Sigmoid colon (tissue), 7 donors: ENCODE data around the gene IL4I1. TPM values are rescaled to one million over a fixed set of nuclear protein-coding genes. Genes with fewer than 3 reads are reported as not detected.
A peak's percentile ranks its signal among the peaks of the same experiment; 100 is the strongest.

ENCODE experiments used
- DNase-seq: peaks from one replicate; pipeline ENCODE4 v3.0.0-alpha.2; 2019
- H3K27ac ChIP-seq, 4 donors: fragments of 200-600 bp; sonication (generic); one replicate each; pipeline ENCODE4 v1.5.1; 2016 to 2019; ENCODE audit warnings: mild to moderate bottlenecking in 1 of 4
- H3K27me3 ChIP-seq, 3 donors: fragments of 200-600 bp; sonication (generic); one replicate each; pipeline ENCODE4 v1.5.1; 2019; ENCODE audit warnings: mild to moderate bottlenecking in 1 of 3
- H3K36me3 ChIP-seq, 4 donors: fragments of 200-600 bp; sonication (generic); one replicate each; pipeline ENCODE4 v1.5.1; 2016 to 2019
- H3K4me1 ChIP-seq, 4 donors: fragments of 200-600 bp; sonication (generic); one replicate each; pipeline ENCODE4 v1.5.1; 2017 to 2019
- H3K4me3 ChIP-seq, 4 donors: fragments of 200-600 bp; sonication (generic); one replicate each; pipeline ENCODE4 v1.5.1; 2017 to 2019; ENCODE audit warnings: mild to moderate bottlenecking in 2 of 4, moderate library complexity in 1 of 4
- H3K9me3 ChIP-seq, 4 donors: fragments of 200-600 bp in 3 of 4; sonication (generic) in 3 of 4; one replicate each; pipeline versions ENCODE4 v1.5.1 to v1.6.1; 2013 to 2019
- EP300 ChIP-seq, 4 donors: sonication (generic); formaldehyde crosslinking; IDR thresholded peaks; one replicate each; pipeline ENCODE4 v1.6.1; 2017; ENCODE audit warnings: antibody characterized with exemption in 4 of 4
- POLR2A ChIP-seq, 2 donors: fragments of 450-650 bp; IDR thresholded peaks; one replicate each; pipeline ENCODE4 v1.6.1; 2016; ENCODE audit warnings: antibody characterized with exemption in 2 of 2, mild to moderate bottlenecking in 2 of 2, moderate library complexity in 2 of 2
- POLR2AphosphoS5 ChIP-seq, 4 donors: sonication (generic); formaldehyde crosslinking; IDR thresholded peaks; one replicate each; pipeline ENCODE4 v1.6.1; 2017; ENCODE audit warnings: antibody characterized with exemption in 4 of 4
- WGBS, 2 donors: extraction: QIAGEN DNeasy Blood & Tissue Kit; methylation state at CpG; one replicate each; pipeline ENCODE4 v1.1.7; 2013; 5-methylcytosine and 5-hydroxymethylcytosine counted together
- intact Hi-C: fragments of 100-400 bp; cut with DNase I; formaldehyde crosslinking; loops from one replicate; pipeline ENCODE4 v1.15.1; 2023
- polyA plus RNA-seq, 3 donors: library from polyadenylated mRNA; stranded (reverse); fragments of 200-250 nt; gene quantifications; one replicate each; pipeline ENCODE4 v1.2.3, GENCODE V29; 2013
- total RNA-seq, 4 donors: library from RNA; depleted of rRNA; stranded (reverse); fragments of >200 nt; gene quantifications; one replicate each; pipeline ENCODE4 v1.1.0, GENCODE V29; 2016
- TF ChIP-seq, protein P1 (sequence below), 4 experiments: fragments of 450-650 bp in 3 of 4; fragments of 200-600 bp in 1 of 4; IDR thresholded peaks; one replicate each; pipeline ENCODE4 v1.5.1; 2016 to 2019; ENCODE audit warnings: antibody characterized with exemption in 4 of 4, mild to moderate bottlenecking in 3 of 4, moderate library complexity in 2 of 4
- donor health status: healthy with polysubstance abuse.
- donor health status: Bipolar disorder and iron deficiency.
- donor health status: healthy.

The IL4I1 gene
- total and polyA plus RNA-seq, 7 donors, result 0.28 to 6.8 (median 0.66) TPM

DNA sequence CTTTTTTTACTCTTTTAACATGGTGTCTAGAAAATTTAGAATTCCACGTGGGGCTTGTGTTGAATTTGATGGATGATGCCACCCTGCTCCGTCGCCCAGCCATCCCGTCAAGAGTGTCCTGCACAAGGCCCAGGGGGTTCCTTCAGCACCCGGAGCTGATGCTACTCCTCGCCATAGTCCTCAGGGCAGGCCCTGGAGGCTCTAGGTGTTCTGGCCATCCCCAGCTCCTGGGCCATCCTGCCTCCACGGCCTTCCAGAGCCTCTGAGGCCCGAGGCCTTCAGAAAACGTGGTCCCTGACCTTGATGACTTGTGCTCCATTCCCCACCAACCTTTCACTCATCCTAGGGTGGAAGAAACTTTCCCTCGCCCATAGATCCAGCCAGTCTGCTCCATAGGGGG lies 22.9 kb downstream of the IL4I1 start:
- Histone ChIP-seq H3K9me3 (no peaks in the 10 kb centered on the region), H3K27ac (no peak overlapping the region), H3K27me3 (no peaks in the 10 kb centered on the region), H3K4me1 (peaks cover 0 to 43% (median 40%) of the 10 kb centered on the region in 4 donors), H3K4me3 (no peak overlapping the region), H3K36me3 (peaks cover 0 to 27% (median 5%) of the 10 kb centered on the region in 4 donors)
- WGBS, 2 donors, result 92 to 94% methylated on average over 10 of the region's 10 CpGs
- intact Hi-C loops, result no loop called here
- DNase-seq, result no peak
- TF ChIP-seq POLR2A (IDR thresholded peaks at IDR 0.05), result no peak
- TF ChIP-seq POLR2AphosphoS5 (IDR thresholded peaks at IDR 0.05), result no peak
- no peak for TF ChIP-seq EP300 (IDR thresholded peaks at IDR 0.05)
- TF ChIP-seq, protein P1, sequence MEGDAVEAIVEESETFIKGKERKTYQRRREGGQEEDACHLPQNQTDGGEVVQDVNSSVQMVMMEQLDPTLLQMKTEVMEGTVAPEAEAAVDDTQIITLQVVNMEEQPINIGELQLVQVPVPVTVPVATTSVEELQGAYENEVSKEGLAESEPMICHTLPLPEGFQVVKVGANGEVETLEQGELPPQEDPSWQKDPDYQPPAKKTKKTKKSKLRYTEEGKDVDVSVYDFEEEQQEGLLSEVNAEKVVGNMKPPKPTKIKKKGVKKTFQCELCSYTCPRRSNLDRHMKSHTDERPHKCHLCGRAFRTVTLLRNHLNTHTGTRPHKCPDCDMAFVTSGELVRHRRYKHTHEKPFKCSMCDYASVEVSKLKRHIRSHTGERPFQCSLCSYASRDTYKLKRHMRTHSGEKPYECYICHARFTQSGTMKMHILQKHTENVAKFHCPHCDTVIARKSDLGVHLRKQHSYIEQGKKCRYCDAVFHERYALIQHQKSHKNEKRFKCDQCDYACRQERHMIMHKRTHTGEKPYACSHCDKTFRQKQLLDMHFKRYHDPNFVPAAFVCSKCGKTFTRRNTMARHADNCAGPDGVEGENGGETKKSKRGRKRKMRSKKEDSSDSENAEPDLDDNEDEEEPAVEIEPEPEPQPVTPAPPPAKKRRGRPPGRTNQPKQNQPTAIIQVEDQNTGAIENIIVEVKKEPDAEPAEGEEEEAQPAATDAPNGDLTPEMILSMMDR (IDR thresholded peaks at IDR 0.05), result no peak

DNA sequence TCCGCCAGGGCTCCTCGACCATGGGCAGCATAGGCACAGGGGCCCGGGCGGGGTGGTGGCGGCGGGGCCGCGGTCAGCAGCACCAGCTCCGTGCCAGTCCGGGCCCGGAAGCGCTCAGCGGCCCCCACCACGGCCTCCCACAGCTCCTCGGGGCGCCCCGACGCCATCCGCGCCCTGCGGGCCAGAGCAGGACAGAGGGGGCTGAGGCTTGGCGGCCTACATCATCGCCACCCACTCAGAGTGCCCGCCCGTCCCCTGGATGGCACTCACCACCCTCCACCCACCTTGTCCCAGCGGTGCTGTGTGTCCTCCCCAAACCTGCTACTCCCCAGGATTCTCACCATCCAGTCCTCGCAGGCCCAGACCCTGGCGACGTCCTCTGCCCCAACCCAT lies 23.6 kb downstream of the IL4I1 start:
- H3K4me1 ChIP-seq, result peaks cover 0 to 44% (median 40%) of the 10 kb centered on the region in 4 donors
- DNase-seq, result no peak
- no peaks in the 10 kb centered on the region for H3K9me3 ChIP-seq
- TF ChIP-seq, protein P1 (IDR thresholded peaks at IDR 0.05), result no peak
- TF ChIP-seq POLR2AphosphoS5 (IDR thresholded peaks at IDR 0.05), result no peak
- H3K27ac ChIP-seq, result no peak overlapping the region
- no peak overlapping the region for H3K4me3 ChIP-seq
- no peaks in the 10 kb centered on the region for H3K27me3 ChIP-seq
- intact Hi-C loops, result no loop called here
- peaks cover 0 to 24% (median 5%) of the 10 kb centered on the region in 4 donors for H3K36me3 ChIP-seq
- 93 to 95% methylated on average over 29 of the region's 29 CpGs for WGBS, 2 donors

DNA sequence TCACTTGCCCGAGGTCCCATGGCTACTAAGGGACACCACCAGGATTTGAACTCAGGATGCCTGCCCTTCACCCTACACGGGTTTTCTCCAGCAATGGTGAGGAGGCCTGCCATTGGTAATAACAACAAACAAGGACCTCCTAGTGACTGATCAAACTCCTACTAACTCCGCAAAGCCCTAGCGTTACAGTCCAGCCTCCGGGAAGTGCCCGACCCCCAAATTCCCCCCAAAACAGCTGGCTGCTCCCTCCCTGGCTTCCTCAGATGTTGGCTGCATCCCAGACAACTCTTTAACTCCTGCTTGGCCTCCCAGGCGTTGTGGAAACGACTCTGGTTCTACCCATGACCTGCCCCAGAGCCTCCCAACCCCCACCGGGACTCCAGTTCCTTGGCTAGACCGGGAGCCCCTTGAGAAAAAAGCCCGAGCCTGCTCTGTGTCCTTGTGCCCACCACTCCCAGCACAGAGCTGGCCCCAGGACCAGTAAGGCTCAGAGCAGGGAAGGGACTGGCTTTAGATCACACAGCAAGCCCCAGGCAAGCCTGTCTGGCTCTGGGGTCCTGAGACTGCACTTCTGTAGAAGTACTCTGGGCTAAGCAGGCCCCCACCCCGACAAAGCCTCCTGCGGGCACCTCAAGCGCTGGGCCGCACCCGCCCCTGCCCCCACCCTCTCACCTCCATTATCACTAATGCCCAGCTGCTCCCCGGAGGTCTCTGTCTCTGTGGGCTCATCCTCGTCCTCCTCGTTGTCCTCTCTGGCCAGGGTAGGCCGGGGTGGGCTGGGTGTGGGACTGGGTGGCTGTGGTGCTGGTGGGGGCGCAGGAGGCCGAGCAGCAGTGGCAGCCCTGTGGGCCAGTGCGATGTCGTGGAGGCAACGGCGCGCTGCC lies 24.2 kb downstream of the IL4I1 start:
- no peaks in the 10 kb centered on the region for H3K27me3 ChIP-seq
- intact Hi-C loops, result no loop called here
- H3K4me3 ChIP-seq, result no peak overlapping the region
- H3K27ac ChIP-seq, result no peak overlapping the region
- no peak for DNase-seq
- peaks cover 0 to 44% (median 42%) of the 10 kb centered on the region in 4 donors for H3K4me1 ChIP-seq
- H3K9me3 ChIP-seq, result no peaks in the 10 kb centered on the region
- 90 to 91% methylated on average over 27 of the region's 27 CpGs for WGBS, 2 donors
- TF ChIP-seq, protein P1 (IDR thresholded peaks at IDR 0.05), result no peak
- TF ChIP-seq POLR2AphosphoS5 (IDR thresholded peaks at IDR 0.05), result no peak
- TF ChIP-seq POLR2A (IDR thresholded peaks at IDR 0.05), result no peak
- no peak for TF ChIP-seq EP300 (IDR thresholded peaks at IDR 0.05)
- peaks cover 0 to 24% (median 5%) of the 10 kb centered on the region in 4 donors for H3K36me3 ChIP-seq

DNA sequence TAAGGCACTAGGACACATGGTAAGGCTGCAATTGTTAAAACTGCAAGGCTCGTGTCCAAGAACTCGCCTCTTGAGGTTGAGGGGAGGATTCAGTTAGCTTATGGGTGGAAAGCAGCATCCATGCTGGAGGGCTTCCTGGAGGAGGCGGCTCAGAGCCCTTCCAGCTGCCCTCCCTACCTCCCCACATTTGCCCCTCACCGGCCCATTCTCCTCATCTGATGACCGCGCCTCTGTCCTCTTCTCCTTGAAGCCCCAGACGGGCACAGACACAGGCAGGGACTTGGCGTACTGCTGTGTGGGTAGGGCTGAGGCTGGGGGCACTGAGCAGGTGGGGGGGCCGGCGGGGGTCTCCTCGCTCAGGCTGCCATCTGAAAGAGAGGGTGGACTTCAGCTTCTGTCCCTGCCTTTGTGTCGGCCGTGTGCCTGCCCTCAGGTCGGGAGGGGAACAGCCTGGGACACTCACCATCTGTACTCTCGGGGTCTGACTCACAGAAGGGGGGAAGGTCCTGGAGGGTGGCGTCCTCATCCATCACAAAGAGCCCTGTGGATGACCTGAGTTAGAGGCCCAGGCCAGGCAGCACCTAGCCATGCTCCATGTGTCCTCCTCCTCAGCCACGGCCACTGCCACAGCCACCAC lies 25.2 kb downstream of the IL4I1 start:
- peak overlapping the region in 1 of 4 donors; percentile 96 for H3K27ac ChIP-seq
- H3K9me3 ChIP-seq, result no peaks in the 10 kb centered on the region
- H3K4me3 ChIP-seq, result no peak overlapping the region
- no peak for DNase-seq
- intact Hi-C loops, result no loop called here
- H3K4me1 ChIP-seq, result peaks cover 0 to 49% (median 47%) of the 10 kb centered on the region in 4 donors
- H3K27me3 ChIP-seq, result no peaks in the 10 kb centered on the region
- peaks cover 0 to 24% (median 5%) of the 10 kb centered on the region in 4 donors for H3K36me3 ChIP-seq
- TF ChIP-seq POLR2A (IDR thresholded peaks at IDR 0.05) (no peak), EP300 (IDR thresholded peaks at IDR 0.05) (no peak), POLR2AphosphoS5 (IDR thresholded peaks at IDR 0.05) (no peak)
- TF ChIP-seq, protein P1 (IDR thresholded peaks at IDR 0.05), result no peak
- WGBS, 2 donors, result 92 to 94% methylated on average over 17 of the region's 17 CpGs
